HPDE6-E6E7 (cell line): ENCODE data around the gene BGN.

Source experiments
- DNase-seq: peaks from one replicate; pipeline ENCODE4 v3.0.0; 2011; ENCODE audit warnings: missing footprints; ENCODE audit errors: extremely low spot score

BGN gene

GRCh38 chrX:153460826-153461225, 34.0 kb upstream of the BGN start:
- DNase-seq, result no peak

- no peak for DNase-seq
These were observed 32.5 kb upstream of the BGN start for GRCh38 chrX:153462291-153462690.

GRCh38 chrX:153463031-153463430, 31.7 kb upstream of the BGN start:
- DNase-seq, result no peak

- no peak for DNase-seq
These were observed 31.2 kb upstream of the BGN start for GRCh38 chrX:153463556-153463955.

DNA sequence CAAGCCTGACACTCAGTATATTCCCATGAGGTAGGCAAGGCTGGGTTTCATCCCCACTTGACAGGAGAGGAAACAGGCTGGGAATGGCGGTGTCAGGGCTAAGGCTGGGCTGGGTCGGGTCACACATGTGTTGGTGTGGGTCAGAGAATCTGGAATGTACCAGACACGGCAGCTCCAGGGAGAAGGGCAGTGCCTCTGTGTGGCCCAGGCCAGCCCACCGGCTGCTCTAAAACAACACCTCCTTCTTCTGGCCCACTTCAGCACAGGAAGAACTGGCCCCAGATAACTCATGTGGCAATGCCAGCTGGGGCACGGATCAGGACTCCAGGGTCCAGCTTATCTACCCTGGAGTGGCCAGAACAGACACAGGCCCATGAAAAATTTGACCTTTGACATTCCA, 30.7 kb upstream of the BGN start:
- no peak for DNase-seq

GRCh38 chrX:153465691-153466380, 28.9 kb upstream of the BGN start:
- DNase-seq, result no peak

GRCh38 chrX:153468008-153468580, 26.7 kb upstream of the BGN start:
- DNase-seq, result no peak

DNA sequence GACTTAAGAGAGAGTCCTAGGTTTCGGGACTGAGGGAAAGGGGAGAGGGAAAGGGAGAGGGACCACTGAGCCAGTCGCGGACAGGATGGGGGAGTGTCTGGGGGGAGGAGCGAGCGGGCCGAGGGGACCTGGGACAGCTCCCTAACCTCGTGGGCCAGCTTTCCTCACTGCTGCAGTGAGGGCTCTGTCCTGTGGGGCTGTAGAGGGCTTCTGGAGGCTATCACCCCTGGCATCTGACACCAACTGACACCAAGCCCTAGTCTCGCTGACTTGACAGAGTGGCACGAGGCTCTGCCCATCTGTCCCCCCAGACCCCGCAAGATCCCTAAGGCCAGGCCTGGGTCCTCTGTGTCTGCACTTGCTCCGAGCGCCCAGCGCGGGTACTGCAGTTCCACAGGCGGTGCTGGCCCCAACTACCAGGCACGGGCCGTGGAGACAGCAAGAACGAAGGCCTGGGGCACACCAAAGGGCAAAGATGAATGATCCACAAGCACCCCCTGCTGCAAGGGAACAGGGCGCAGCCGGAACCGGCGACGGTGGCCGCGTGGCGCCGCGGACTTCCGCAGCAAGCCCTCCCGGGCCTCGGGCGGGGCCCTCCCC, 24.9 kb upstream of the BGN start:
- DNase-seq, result no peak

- DNase-seq, result peak; percentile 91
These were observed 24.1 kb upstream of the BGN start, which contains the start of gene HAUS7 for GRCh38 chrX:153470411-153471363. TSS of gene HAUS7 (minus strand) at chrX:153470576. CDS start at chrX:153470557, 19 bp downstream.

DNA sequence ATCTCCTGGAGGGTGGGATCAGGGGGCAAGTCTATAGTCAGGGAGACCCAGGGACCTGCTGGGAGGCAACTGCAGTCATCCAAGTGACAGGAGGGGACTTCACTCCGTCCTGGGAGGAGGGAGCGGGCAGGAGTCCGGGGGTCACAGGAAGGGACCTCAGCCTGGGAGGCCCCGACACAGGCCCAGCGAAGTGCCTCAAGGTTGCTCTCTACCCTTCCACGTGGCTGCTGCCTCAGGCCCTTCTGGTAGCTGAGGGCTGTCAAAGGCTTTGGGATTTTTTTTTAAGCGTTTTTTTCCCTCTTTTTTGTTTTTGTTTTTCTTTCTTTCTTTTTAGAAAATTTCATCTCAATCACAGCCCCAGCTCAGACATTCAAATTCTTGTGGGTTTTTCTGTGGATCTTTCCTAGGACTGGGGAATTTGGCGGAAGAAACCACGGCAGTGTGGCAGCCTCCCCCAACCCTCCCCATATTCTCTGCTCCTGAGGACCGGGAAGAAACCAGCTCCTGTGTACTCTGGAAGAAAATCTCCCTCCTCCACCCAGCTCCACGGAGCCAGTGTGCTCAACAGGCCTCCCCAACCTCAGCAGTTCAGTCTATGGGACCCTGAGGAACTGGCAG, 23.0 kb upstream of the BGN start:
- DNase-seq, result no peak

- no peak for DNase-seq
These were observed 21.7 kb upstream of the BGN start for GRCh38 chrX:153473126-153473525.

DNA sequence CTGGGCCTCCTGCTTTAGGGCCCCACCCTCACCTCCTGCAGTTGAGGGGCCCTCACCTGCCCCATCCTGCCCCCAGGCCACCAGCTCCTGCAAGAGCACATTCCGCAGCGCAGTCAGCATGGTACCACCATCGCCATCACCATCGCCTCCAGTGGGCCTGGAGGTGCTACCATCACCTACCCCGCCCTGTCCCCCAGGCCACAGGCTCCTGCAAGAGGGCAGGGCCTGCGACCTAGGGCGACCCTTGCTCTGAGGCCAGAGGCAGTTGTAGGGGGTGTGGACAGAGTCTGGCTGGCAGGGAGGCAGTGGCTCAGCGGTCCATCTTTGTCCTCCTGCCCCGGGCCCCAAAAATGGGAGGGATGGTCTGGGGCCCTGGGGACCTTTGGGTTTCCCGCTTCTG, 20.5 kb upstream of the BGN start:
- DNase-seq, result no peak

DNA sequence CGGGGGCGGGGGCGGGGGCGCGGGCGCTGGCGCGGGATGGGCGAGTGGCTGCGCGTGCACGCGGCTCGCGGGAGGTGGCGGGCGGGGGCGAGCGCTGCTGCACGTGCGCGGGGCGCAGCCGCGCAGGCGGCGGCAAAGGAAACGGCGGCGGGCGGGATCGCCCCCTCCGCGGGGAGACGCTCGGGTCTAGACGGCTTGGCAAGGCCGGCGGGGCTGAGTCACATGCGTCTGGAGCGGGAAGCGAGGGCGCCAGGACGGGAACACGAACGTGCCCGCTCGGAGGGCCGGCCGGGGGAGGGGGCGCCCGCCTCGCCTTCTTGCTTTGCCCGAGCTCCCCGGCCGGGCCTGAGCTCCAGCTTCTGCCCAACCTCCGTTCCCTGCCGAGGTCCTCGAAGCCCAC, 20.1 kb upstream of the BGN start:
- no peak for DNase-seq

DNA sequence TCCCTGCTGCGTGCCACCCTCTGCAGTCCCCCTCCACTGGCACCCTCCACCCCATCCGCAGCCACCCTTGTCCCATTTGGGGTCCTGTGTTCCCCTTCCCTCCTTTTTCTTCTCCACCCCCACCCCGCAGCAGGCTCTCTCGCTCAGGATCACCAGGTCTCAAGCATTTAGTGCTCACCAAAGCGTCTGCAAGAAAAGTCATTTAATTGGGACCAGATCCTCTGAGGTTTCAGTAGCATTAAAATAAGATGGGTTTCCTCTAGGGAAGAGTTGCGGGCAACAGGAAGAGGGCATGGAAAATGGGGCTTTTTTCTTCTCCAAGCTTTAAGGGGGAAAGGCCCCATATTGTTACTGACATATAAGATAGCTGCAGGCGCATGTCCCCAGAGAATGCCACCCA, 19.5 kb upstream of the BGN start:
- no peak for DNase-seq

DNA sequence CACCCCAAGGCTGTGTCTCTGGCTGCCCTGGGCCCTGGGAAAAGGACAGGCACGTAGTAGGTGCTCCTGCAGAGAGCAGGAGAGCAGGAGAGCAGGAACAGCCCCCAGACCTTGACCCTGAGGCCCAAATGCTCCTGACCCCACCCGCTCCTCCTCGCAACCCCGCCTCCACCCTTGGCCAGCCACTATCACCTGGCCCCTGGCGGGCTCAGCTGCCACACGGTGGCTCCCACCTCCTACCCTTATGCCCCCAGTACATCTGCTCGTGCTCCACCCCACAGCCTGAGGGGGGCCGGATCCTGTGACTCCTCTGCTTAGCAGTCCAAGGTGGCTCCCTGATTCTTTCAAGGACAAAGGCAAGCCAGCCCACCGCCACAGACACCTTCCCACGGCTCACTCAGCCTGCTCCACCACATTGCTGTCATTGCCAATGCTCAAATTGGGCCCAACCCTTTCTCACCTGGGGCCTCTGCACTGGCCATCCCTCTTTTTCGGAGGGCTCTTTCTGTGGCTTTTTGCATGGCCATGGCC, 19.0 kb upstream of the BGN start:
- DNase-seq, result no peak

DNA sequence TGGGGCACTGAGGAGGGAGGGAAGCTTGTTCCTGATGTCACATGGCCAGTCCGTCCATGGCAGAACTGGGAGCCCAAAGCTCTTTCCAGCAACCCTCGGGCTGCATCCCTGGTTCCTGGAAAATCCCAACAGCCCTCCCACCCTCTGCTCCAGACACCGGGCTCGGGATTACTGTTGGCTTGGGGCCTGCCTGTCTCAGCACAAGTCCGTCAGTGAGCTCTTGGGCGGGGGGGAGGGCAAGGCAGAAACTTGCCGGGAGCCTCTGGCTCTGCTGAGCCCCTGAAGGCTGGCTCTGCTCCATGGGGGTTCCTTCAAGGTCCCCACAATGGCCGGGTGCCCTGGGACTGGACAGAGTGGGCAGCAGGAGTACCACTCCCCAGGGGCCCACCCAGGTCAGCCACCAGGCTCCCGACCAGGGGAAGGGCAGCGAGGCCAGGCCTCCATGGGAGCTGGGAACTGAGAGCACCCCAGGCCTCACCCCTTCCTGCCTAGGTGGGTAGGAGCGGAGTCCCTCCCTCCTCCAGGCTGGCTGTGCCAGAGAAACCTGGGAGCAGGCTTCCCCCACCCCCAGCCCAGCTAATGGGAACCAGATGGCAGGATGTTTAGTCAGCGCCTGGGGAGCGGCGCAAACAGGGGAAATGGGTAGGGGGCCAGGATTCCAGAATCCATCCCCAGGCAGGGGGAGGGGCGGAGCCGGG, 18.0 kb upstream of the BGN start:
- DNase-seq, result no peak

DNA sequence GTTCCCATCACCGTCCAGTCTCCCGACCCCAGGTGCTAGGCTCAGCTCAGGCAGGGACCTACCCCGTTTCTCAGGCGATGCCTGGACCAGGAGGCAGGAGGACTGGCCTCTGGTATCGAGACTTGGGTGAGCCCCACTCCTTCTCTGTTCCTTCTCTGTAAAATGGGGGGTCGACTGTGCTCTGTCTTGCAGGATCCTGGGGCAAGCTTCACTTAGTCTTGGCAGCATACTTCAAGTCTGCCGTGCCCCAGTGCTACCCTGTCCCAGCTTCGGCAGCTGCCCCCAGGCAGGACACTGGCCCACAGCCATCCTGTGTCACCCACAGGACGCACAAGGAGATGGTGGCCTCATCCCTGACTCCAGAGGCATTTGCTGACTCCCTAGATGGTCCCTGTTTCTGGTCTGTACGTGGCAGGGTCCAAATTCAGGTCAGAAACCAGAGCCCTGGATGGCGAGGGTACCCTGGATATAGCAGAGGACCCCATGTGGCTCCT, 17.4 kb upstream of the BGN start:
- DNase-seq, result no peak

DNA sequence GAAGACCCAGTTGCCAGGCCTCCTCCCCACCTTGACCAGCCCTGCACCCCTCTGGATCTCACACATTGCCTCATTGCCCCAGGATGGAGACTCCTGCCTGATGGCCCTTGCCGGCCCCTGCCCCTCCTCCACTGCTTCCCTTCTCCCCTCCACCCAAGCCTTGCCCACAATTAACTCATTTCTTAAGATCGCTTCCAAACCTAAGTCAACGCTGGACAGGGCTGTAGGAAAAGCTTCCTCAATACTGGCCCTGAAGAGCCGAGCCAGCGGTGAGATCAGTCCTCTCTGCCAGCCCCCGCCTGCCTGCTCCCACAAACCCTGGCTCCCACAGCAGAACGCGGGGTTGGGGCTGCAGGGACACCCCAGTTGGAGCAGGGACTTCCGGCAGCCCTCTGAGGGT, 16.9 kb upstream of the BGN start:
- DNase-seq, result no peak

DNA sequence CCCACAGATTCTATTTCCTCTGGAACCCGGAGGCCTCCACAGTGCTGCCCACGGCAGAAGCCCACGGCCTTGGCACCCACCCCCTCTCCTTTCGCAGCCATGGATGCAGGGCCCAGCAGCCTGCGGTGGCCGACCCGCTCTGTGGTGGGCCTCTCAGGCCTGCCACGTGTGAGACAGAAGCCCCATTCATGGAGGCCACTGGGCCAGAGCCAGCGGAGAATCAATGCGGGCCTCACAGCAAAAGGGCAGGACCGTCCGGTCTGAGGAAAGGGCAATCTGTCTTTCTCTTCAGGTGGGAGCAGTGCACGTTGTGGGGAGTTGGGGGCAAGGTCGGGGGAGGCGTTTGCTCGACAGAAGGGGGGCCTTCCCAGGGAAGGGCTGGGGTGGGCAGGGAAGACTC, 16.0 kb upstream of the BGN start:
- no peak for DNase-seq

GRCh38 chrX:153481043-153481442, 13.7 kb upstream of the BGN start:
- DNase-seq, result no peak
